ENCODE data around the gene UGT1A6. TPM values are rescaled to one million over a fixed set of nuclear protein-coding genes. Genes with fewer than 3 reads are reported as not detected.
A peak's percentile ranks its signal among the peaks of the same experiment; 100 is the strongest.

The UGT1A6 gene
- total RNA-seq, 1 donor from 2014 or later = 0.17 TPM

GRCh38 chr2:233793465-233794127 lies 100.9 kb downstream of the UGT1A6 start:
- Mint-ChIP-seq H3K9me3 (ENCODE audit: low read depth) (no peaks in the 10 kb centered on the region), H3K27me3 (ENCODE audit: low read depth) (peaks cover 8% of the 10 kb centered on the region), H3K4me3 (ENCODE audit: unreplicated experiment) (no peak overlapping the region), H3K36me3 (ENCODE audit: low read depth) (no peaks in the 10 kb centered on the region), H3K4me1 (ENCODE audit: low read depth) (no peaks in the 10 kb centered on the region), H3K27ac (ENCODE audit: unreplicated experiment) (no peak overlapping the region)
- no peak for TF ChIP-seq CTCF (IDR thresholded peaks at IDR 0.05)
- no peak for DNase-seq (ENCODE audit: low spot score)

GRCh38 chr2:233794128-233794658 lies 101.5 kb downstream of the UGT1A6 start:
- DNase-seq (ENCODE audit: low spot score) = peak; percentile 86
- no peak overlapping the region for H3K27ac Mint-ChIP-seq (ENCODE audit: unreplicated experiment)
- H3K4me3 Mint-ChIP-seq (ENCODE audit: unreplicated experiment) = no peak overlapping the region
- H3K36me3 Mint-ChIP-seq (ENCODE audit: low read depth) = no peaks in the 10 kb centered on the region
- H3K4me1 Mint-ChIP-seq (ENCODE audit: low read depth) = no peaks in the 10 kb centered on the region
- TF ChIP-seq CTCF (IDR thresholded peaks at IDR 0.05) = no peak
- no peaks in the 10 kb centered on the region for H3K9me3 Mint-ChIP-seq (ENCODE audit: low read depth)
- H3K27me3 Mint-ChIP-seq (ENCODE audit: low read depth) = peaks cover 9% of the 10 kb centered on the region

- peaks cover 7% of the 10 kb centered on the region for H3K27me3 Mint-ChIP-seq (ENCODE audit: low read depth)
These were observed 103.1 kb downstream of the UGT1A6 start for GRCh38 chr2:233795735-233796171.

GRCh38 chr2:233796254-233796653 lies 103.6 kb downstream of the UGT1A6 start:
- Mint-ChIP-seq H3K36me3 (ENCODE audit: low read depth) (peaks cover 2% of the 10 kb centered on the region), H3K4me3 (ENCODE audit: unreplicated experiment) (no peak overlapping the region), H3K9me3 (ENCODE audit: low read depth) (peaks cover 5% of the 10 kb centered on the region), H3K4me1 (ENCODE audit: low read depth) (peaks cover 3% of the 10 kb centered on the region), H3K27me3 (ENCODE audit: low read depth) (peaks cover 5% of the 10 kb centered on the region), H3K27ac (ENCODE audit: unreplicated experiment) (no peak overlapping the region)
- DNase-seq (ENCODE audit: low spot score) = no peak
- no peak for TF ChIP-seq CTCF (IDR thresholded peaks at IDR 0.05)

More at GRCh38 chr2:233795735-233796171, 103.1 kb downstream of the UGT1A6 start:
- H3K4me1 Mint-ChIP-seq (ENCODE audit: low read depth) = no peaks in the 10 kb centered on the region
- H3K9me3 Mint-ChIP-seq (ENCODE audit: low read depth) = peaks cover 5% of the 10 kb centered on the region
- DNase-seq (ENCODE audit: low spot score) = peak; percentile 82
- no peak overlapping the region for H3K4me3 Mint-ChIP-seq (ENCODE audit: unreplicated experiment)
- no peak for TF ChIP-seq CTCF (IDR thresholded peaks at IDR 0.05)
- no peak overlapping the region for H3K27ac Mint-ChIP-seq (ENCODE audit: unreplicated experiment)
- H3K36me3 Mint-ChIP-seq (ENCODE audit: low read depth) = peaks cover 2% of the 10 kb centered on the region

- H3K27ac Mint-ChIP-seq (ENCODE audit: unreplicated experiment) = no peak overlapping the region
These were observed 105.8 kb downstream of the UGT1A6 start for GRCh38 chr2:233798335-233799086.

More at GRCh38 chr2:233798335-233799086, 105.8 kb downstream of the UGT1A6 start:
- no peak for TF ChIP-seq CTCF (IDR thresholded peaks at IDR 0.05)
- DNase-seq (ENCODE audit: low spot score) = no peak
- Mint-ChIP-seq H3K36me3 (ENCODE audit: low read depth) (peaks cover 2% of the 10 kb centered on the region), H3K4me3 (ENCODE audit: unreplicated experiment) (no peak overlapping the region), H3K9me3 (ENCODE audit: low read depth) (peaks cover 5% of the 10 kb centered on the region), H3K27me3 (ENCODE audit: low read depth) (peaks cover 11% of the 10 kb centered on the region), H3K4me1 (ENCODE audit: low read depth) (peaks cover 4% of the 10 kb centered on the region)
